RWPE1 (cell line): ENCODE measurements around the gene HOATZ.

ENCODE experiments used
- CTCF ChIA-PET: fragments of 350-600 bp; sonication (Branson Sonifier 250); formaldehyde crosslinking; extraction: SDS; loops from one replicate; lab custom pipeline; 2021; lab: Yijun Ruan, JAX
- POLR2A ChIA-PET: fragments of 400-600 bp; formaldehyde crosslinking; extraction: SDS; loops from one replicate; lab custom pipeline; 2020; ENCODE audit warnings: antibody characterized with exemption; ENCODE audit not compliant: low non-redundant PET; lab: Yijun Ruan, JAX
- DNase-seq: peaks from one replicate; pipeline ENCODE4 v3.0.0; 2012; ENCODE audit warnings: low spot score
- H3K27ac ChIP-seq: fragments of 450-650 bp; 2 replicates; pipeline ENCODE4 v1.5.1; 2017
- TF ChIP-seq, protein P1 (sequence below): fragments of 450-650 bp; conservative IDR thresholded peaks from 2 replicates; pipeline ENCODE4 v1.5.1; 2017; ENCODE audit warnings: low read depth, mild to moderate bottlenecking

Gene HOATZ

GRCh38 chr11:111499483-111499882 is 15.1 kb upstream of the HOATZ start:
- no peak overlapping the region for H3K27ac ChIP-seq
- TF ChIP-seq, protein P1, sequence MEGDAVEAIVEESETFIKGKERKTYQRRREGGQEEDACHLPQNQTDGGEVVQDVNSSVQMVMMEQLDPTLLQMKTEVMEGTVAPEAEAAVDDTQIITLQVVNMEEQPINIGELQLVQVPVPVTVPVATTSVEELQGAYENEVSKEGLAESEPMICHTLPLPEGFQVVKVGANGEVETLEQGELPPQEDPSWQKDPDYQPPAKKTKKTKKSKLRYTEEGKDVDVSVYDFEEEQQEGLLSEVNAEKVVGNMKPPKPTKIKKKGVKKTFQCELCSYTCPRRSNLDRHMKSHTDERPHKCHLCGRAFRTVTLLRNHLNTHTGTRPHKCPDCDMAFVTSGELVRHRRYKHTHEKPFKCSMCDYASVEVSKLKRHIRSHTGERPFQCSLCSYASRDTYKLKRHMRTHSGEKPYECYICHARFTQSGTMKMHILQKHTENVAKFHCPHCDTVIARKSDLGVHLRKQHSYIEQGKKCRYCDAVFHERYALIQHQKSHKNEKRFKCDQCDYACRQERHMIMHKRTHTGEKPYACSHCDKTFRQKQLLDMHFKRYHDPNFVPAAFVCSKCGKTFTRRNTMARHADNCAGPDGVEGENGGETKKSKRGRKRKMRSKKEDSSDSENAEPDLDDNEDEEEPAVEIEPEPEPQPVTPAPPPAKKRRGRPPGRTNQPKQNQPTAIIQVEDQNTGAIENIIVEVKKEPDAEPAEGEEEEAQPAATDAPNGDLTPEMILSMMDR = no peak
- DNase-seq = no peak
- ChIA-PET CTCF (no interaction called here), POLR2A (no interaction called here)

GRCh38 chr11:111500481-111500880 is 14.1 kb upstream of the HOATZ start:
- TF ChIP-seq, protein P1 = no peak
- H3K27ac ChIP-seq = no peak overlapping the region
- DNase-seq = no peak
- POLR2A ChIA-PET = no interaction called here
- CTCF ChIA-PET = interaction anchor here (0.6 to 0.7 kb wide), 2 partner anchors 57 to 103 kb away, joined by 4 to 5 read pairs; no protein-coding TSS in a partner anchor

DNA sequence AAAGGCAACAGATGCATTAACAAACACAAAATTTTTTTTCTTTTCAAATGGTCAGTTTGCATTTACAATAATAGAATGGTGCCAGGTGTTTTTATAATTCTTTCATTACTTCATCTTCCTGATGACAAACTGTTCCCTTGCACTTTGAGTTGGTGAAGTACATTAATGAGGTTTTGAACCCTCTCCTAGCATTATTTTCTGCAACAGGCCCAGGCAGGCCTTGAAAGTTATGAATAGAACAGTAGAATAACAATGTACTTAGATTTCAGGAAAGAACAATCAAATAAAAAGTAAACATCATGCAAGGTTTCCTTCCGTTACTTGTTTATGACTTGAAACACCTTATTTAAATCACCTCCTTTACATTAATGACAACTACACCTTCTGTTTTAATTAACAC is 12.0 kb upstream of the HOATZ start:
- no peak overlapping the region for H3K27ac ChIP-seq
- DNase-seq = no peak
- CTCF ChIA-PET = interaction anchor here (0.6 kb wide), 1 partner anchor 23 kb away, joined by 3 read pairs; no protein-coding TSS in a partner anchor
- TF ChIP-seq, protein P1 = no peak
- POLR2A ChIA-PET = no interaction called here

GRCh38 chr11:111510311-111510710 is 4.3 kb upstream of the HOATZ start:
- no peak overlapping the region for H3K27ac ChIP-seq
- ChIA-PET POLR2A (no interaction called here), CTCF (no interaction called here)
- peak; percentile 84 for DNase-seq
- TF ChIP-seq, protein P1 = no peak

- no peak within 1 kb of the TSS for H3K27ac ChIP-seq
- TF ChIP-seq, protein P1 = no peak
- POLR2A ChIA-PET = no interaction called here
- CTCF ChIA-PET = no interaction called here
- no peak for DNase-seq
These were observed 2.0 kb upstream of the HOATZ start, which contains the start of gene BTG4 for GRCh38 chr11:111512296-111513239. Gene BTG4, minus strand, starts transcription at chr11:111512386. Its CDS starts 13,610 bp downstream, at chr11:111498776.

GRCh38 chr11:111513240-111513605 is 1.4 kb upstream of the HOATZ start:
- H3K27ac ChIP-seq = no peak overlapping the region
- DNase-seq = peak; percentile 37
- POLR2A ChIA-PET = no interaction called here
- TF ChIP-seq, protein P1 = no peak
- CTCF ChIA-PET = interaction anchor here (0.5 kb wide), 1 partner anchor 66 kb away, joined by 3 read pairs; no protein-coding TSS in a partner anchor
